Lower leg skin (tissue), 4 donors: ENCODE measurements around the gene RNF5. TPM values are rescaled to one million over a fixed set of nuclear protein-coding genes. Genes with fewer than 3 reads are reported as not detected.

ENCODE experiments used
- DNase-seq, 2 donors: peaks; one replicate each; pipeline ENCODE4 v3.0.0-alpha.2; 2019; ENCODE audit warnings: low spot score in 2 of 2
- H3K4me3 ChIP-seq: fragments of 200-600 bp; sonication (generic); 2 replicates; pipeline ENCODE4 v1.5.1; 2017; ENCODE audit warnings: mild to moderate bottlenecking, low read depth; ENCODE audit not compliant: poor library complexity, severe bottlenecking
- CTCF ChIP-seq, 3 donors: fragments of 450-650 bp; IDR thresholded peaks; one replicate each; pipeline ENCODE4 v1.5.1; 2016; ENCODE audit warnings: antibody characterized with exemption in 3 of 3, mild to moderate bottlenecking in 3 of 3, moderate library complexity in 2 of 3
- POLR2A ChIP-seq, 2 donors: fragments of 450-650 bp; IDR thresholded peaks; one replicate each; pipeline ENCODE4 v1.6.1; 2016 to 2017; ENCODE audit warnings: antibody characterized with exemption in 2 of 2, mild to moderate bottlenecking in 1 of 2, moderate library complexity in 1 of 2
- WGBS, 2 donors: methylation state at CpG; one replicate each; pipeline ENCODE4 v1.1.5; 2018; 5-methylcytosine and 5-hydroxymethylcytosine counted together
- intact Hi-C: fragments of 100-400 bp; cut with DNase I; formaldehyde crosslinking; loops from one replicate; pipeline ENCODE4 v1.15.0; 2023; ENCODE audit warnings: low total_unique reads
- total RNA-seq, 4 donors: library from RNA; depleted of rRNA; stranded (reverse); fragments of >200 nt; gene quantifications; one replicate each; pipeline ENCODE4 v1.1.0, GENCODE V29; 2016

Gene RNF5
- total RNA-seq, 4 donors from 2014 or later: 52.4 to 75.3 (median 56.8) TPM

- 80 to 88% methylated on average over 28 to 30 of the region's 30 CpGs for WGBS, 2 donors
- intact Hi-C loops: no loop called here
- no peak for DNase-seq
- no peak overlapping the region for H3K4me3 ChIP-seq
- no peak for TF ChIP-seq POLR2A (IDR thresholded peaks at IDR 0.05)
- no peak for TF ChIP-seq CTCF (IDR thresholded peaks at IDR 0.05)
Measured at GRCh38 chr6:32166411-32167061, 11.7 kb upstream of the RNF5 start.

GRCh38 chr6:32167154-32167760, 10.9 kb upstream of the RNF5 start:
- DNase-seq: no peak
- intact Hi-C loops: no loop called here
- no peak overlapping the region for H3K4me3 ChIP-seq
- TF ChIP-seq CTCF (IDR thresholded peaks at IDR 0.05) (no peak), POLR2A (IDR thresholded peaks at IDR 0.05) (no peak)
- 81 to 82% methylated on average over 32 of the region's 32 CpGs for WGBS, 2 donors

- H3K4me3 ChIP-seq: no peak overlapping the region
- no peak for TF ChIP-seq POLR2A (IDR thresholded peaks at IDR 0.05)
- no peak for TF ChIP-seq CTCF (IDR thresholded peaks at IDR 0.05)
- no peak for DNase-seq
- WGBS, 2 donors: 79% methylated on average over 6 of the region's 6 CpGs
- intact Hi-C loops: no loop called here
Measured at GRCh38 chr6:32167761-32168262, 10.4 kb upstream of the RNF5 start.

GRCh38 chr6:32168350-32168749, 9.9 kb upstream of the RNF5 start:
- no peak for DNase-seq
- 62 to 68% methylated on average over 2 of the region's 2 CpGs for WGBS, 2 donors
- no peak overlapping the region for H3K4me3 ChIP-seq
- intact Hi-C loops: no loop called here
- TF ChIP-seq CTCF (IDR thresholded peaks at IDR 0.05): no peak

GRCh38 chr6:32168807-32169591, 9.2 kb upstream of the RNF5 start:
- TF ChIP-seq CTCF (IDR thresholded peaks at IDR 0.05): no peak
- TF ChIP-seq POLR2A (IDR thresholded peaks at IDR 0.05): no peak
- intact Hi-C loops: no loop called here
- DNase-seq: no peak
- no peak overlapping the region for H3K4me3 ChIP-seq
- WGBS, 2 donors: 81 to 84% methylated on average over 11 of the region's 11 CpGs
